SK-N-SH treated with all-trans-retinoic acid at 6 μM for 48 hours (cell line): Measurements from ENCODE around the gene DGKI.

Experiments
- ATAC-seq: fragments of 200-7000 bp; cut with Tn5 transposase; 3 replicates; pipeline ENCODE4 v1.9.1; 2020; ENCODE audit warnings: mild to moderate bottlenecking, moderate library complexity
- ARNTL ChIP-seq: fragments of 450-650 bp; formaldehyde crosslinking; IDR thresholded peaks from 2 replicates; pipeline ENCODE4 v1.5.0; 2020; ENCODE audit warnings: low read depth, mild to moderate bottlenecking, moderate library complexity, borderline replicate concordance
- BACH2 ChIP-seq: fragments of 250-450 bp; sonication (Bioruptor Pico); IDR thresholded peaks from 2 replicates; pipeline ENCODE4 v1.9.0; 2021; ENCODE audit warnings: mild to moderate bottlenecking, borderline replicate concordance
- CREB5 ChIP-seq: fragments of 250-450 bp; sonication (Bioruptor Pico); IDR thresholded peaks from 2 replicates; pipeline ENCODE4 v1.5.1; 2020; ENCODE audit warnings: low read depth, mild to moderate bottlenecking, moderate library complexity
- CSDC2 ChIP-seq: fragments of 250-450 bp; sonication (Bioruptor Pico); IDR thresholded peaks from 2 replicates; pipeline ENCODE4 v1.5.0; 2020; ENCODE audit warnings: mild to moderate bottlenecking, moderate library complexity
- CSRNP3 ChIP-seq: fragments of 250-450 bp; sonication (Bioruptor Pico); IDR thresholded peaks from 2 replicates; pipeline ENCODE4 v1.5.1; 2021; ENCODE audit warnings: mild to moderate bottlenecking, moderate library complexity
- ESRRG ChIP-seq: fragments of 250-450 bp; sonication (Bioruptor Pico); IDR thresholded peaks from 2 replicates; pipeline ENCODE4 v1.6.1; 2021; ENCODE audit warnings: mild to moderate bottlenecking
- GLIS3 ChIP-seq: fragments of 250-450 bp; sonication (Bioruptor Pico); IDR thresholded peaks from 2 replicates; pipeline ENCODE4 v1.5.0; 2020; ENCODE audit warnings: mild to moderate bottlenecking, moderate library complexity
- ISL1 ChIP-seq: fragments of 250-450 bp; sonication (Bioruptor Pico); IDR thresholded peaks from 2 replicates; pipeline ENCODE4 v2.1.2; 2022; ENCODE audit warnings: mild to moderate bottlenecking, moderate library complexity
- OSR1 ChIP-seq: fragments of 250-450 bp; sonication (Bioruptor Pico); IDR thresholded peaks from 2 replicates; pipeline ENCODE4 v1.8.0; 2022; ENCODE audit warnings: moderate library complexity, mild to moderate bottlenecking, inconsistent platforms
- PATZ1 ChIP-seq: fragments of 250-450 bp; sonication (Bioruptor Pico); IDR thresholded peaks from 2 replicates; pipeline ENCODE4 v1.8.0; 2020; ENCODE audit warnings: mild to moderate bottlenecking, moderate library complexity, borderline replicate concordance
- POU6F1 ChIP-seq: fragments of 250-450 bp; sonication (Bioruptor Pico); IDR thresholded peaks from 2 replicates; pipeline ENCODE4 v1.8.0; 2021; ENCODE audit warnings: low read depth, mild to moderate bottlenecking, moderate library complexity, borderline replicate concordance
- PPARA ChIP-seq: fragments of 250-450 bp; sonication (Bioruptor Pico); IDR thresholded peaks from 2 replicates; pipeline ENCODE4 v1.5.0; 2020; ENCODE audit warnings: mild to moderate bottlenecking, borderline replicate concordance
- RARB ChIP-seq: fragments of 250-450 bp; sonication (Bioruptor Pico); IDR thresholded peaks from 2 replicates; pipeline ENCODE4 v1.8.0; 2021; ENCODE audit warnings: mild to moderate bottlenecking, moderate library complexity
- SNAI2 ChIP-seq: fragments of 250-450 bp; sonication (Bioruptor Pico); IDR thresholded peaks from 2 replicates; pipeline ENCODE4 v1.5.0; 2020; ENCODE audit warnings: mild to moderate bottlenecking, moderate library complexity
- TCF4 ChIP-seq: fragments of 250-450 bp; sonication (Bioruptor Pico); IDR thresholded peaks from 2 replicates; pipeline ENCODE4 v1.8.0; 2021; ENCODE audit warnings: mild to moderate bottlenecking, moderate library complexity, borderline replicate concordance
- TSHZ2 ChIP-seq: fragments of 250-450 bp; sonication (Bioruptor Pico); IDR thresholded peaks from 2 replicates; pipeline ENCODE4 v1.5.0; 2020; ENCODE audit warnings: mild to moderate bottlenecking, moderate library complexity
- ZC3H10 ChIP-seq: fragments of 250-450 bp; sonication (Bioruptor Pico); IDR thresholded peaks from 2 replicates; pipeline ENCODE4 v1.5.1; 2021; ENCODE audit warnings: mild to moderate bottlenecking, moderate library complexity
- ZFP3 ChIP-seq: fragments of 250-450 bp; sonication (Bioruptor Pico); IDR thresholded peaks from 2 replicates; pipeline ENCODE4 v1.5.0; 2020; ENCODE audit warnings: mild to moderate bottlenecking, moderate library complexity
- ZFP30 ChIP-seq: fragments of 450-650 bp; formaldehyde crosslinking; IDR thresholded peaks from 2 replicates; pipeline ENCODE4 v1.5.0; 2022; ENCODE audit warnings: mild to moderate bottlenecking, moderate library complexity
- ZNF565 ChIP-seq: fragments of 450-650 bp; formaldehyde crosslinking; conservative IDR thresholded peaks from 2 replicates; pipeline ENCODE4 v1.5.0; 2020; ENCODE audit warnings: low read depth, mild to moderate bottlenecking, moderate library complexity
- ZNF70 ChIP-seq: fragments of 450-650 bp; formaldehyde crosslinking; IDR thresholded peaks from 2 replicates; pipeline ENCODE4 v1.5.0; 2020; ENCODE audit warnings: mild to moderate bottlenecking, moderate library complexity
- ZNF8 ChIP-seq: fragments of 450-650 bp; formaldehyde crosslinking; IDR thresholded peaks from 2 replicates; pipeline ENCODE4 v1.5.0; 2020; ENCODE audit warnings: mild to moderate bottlenecking, moderate library complexity

The DGKI gene

GRCh38 chr7:137371616-137372015 lies 475.2 kb downstream of the DGKI start:
- ATAC-seq, result no peak
- TF ChIP-seq ESRRG (CRISPR knock-in tag) (no peak), CREB5 (no peak), ISL1 (CRISPR knock-in tag) (no peak), ZNF70 (CRISPR knock-in tag) (no peak), ZFP3 (CRISPR knock-in tag) (no peak), ZFP30 (no peak), BACH2 (CRISPR knock-in tag) (no peak), SNAI2 (CRISPR knock-in tag) (no peak), ARNTL (CRISPR knock-in tag) (no peak), PPARA (CRISPR knock-in tag) (no peak), RARB (CRISPR knock-in tag) (no peak), CSDC2 (CRISPR knock-in tag) (no peak), TCF4 (CRISPR knock-in tag) (no peak)
- TF ChIP-seq, all 23 proteins: peak for 0

- no peak for TF ChIP-seq CREB5
- TF ChIP-seq ZNF565 (CRISPR knock-in tag), result no peak
- TF ChIP-seq ISL1 (CRISPR knock-in tag), result no peak
- TF ChIP-seq ZFP30, result no peak
- no peak for TF ChIP-seq OSR1 (CRISPR knock-in tag)
- TF ChIP-seq ZFP3 (CRISPR knock-in tag), result no peak
- TF ChIP-seq PATZ1 (CRISPR knock-in tag), result no peak
- no peak for TF ChIP-seq ZNF8 (CRISPR knock-in tag)
- TF ChIP-seq BACH2 (CRISPR knock-in tag), result no peak
- TF ChIP-seq RARB (CRISPR knock-in tag), result no peak
- no peak for TF ChIP-seq ZNF70 (CRISPR knock-in tag)
- no peak for TF ChIP-seq POU6F1 (CRISPR knock-in tag)
- no peak for TF ChIP-seq CSRNP3 (CRISPR knock-in tag)
- TF ChIP-seq SNAI2 (CRISPR knock-in tag), result no peak
- TF ChIP-seq ARNTL (CRISPR knock-in tag), result no peak
- no peak for ATAC-seq
Observed at GRCh38 chr7:137366995-137367394, 479.8 kb downstream of the DGKI start.

GRCh38 chr7:137363683-137364082 lies 483.1 kb downstream of the DGKI start:
- ATAC-seq, result no peak
- TF ChIP-seq CSDC2 (CRISPR knock-in tag) (no peak), TSHZ2 (CRISPR knock-in tag) (no peak), SNAI2 (CRISPR knock-in tag) (no peak), ZFP3 (CRISPR knock-in tag) (no peak), TCF4 (CRISPR knock-in tag) (no peak), PPARA (CRISPR knock-in tag) (no peak), ZFP30 (no peak), OSR1 (CRISPR knock-in tag) (no peak), GLIS3 (CRISPR knock-in tag) (no peak), RARB (CRISPR knock-in tag) (no peak), ISL1 (CRISPR knock-in tag) (no peak), BACH2 (CRISPR knock-in tag) (no peak), ZNF565 (CRISPR knock-in tag) (no peak), ZC3H10 (CRISPR knock-in tag) (no peak), CREB5 (no peak), ARNTL (CRISPR knock-in tag) (no peak), CSRNP3 (CRISPR knock-in tag) (no peak), ESRRG (CRISPR knock-in tag) (no peak)
